ENCODE data around the gene MN1. TPM values are rescaled to one million over a fixed set of nuclear protein-coding genes. Genes with fewer than 3 reads are reported as not detected.

The MN1 gene
- total RNA-seq, 1 donor from 2014 or later, result 6.1 TPM

- intact Hi-C loops (cut with DNase I), result loop anchor here (5.0 kb wide), 1 partner anchor 34 kb away; no protein-coding TSS in a partner anchor
- TF ChIP-seq, protein P1, sequence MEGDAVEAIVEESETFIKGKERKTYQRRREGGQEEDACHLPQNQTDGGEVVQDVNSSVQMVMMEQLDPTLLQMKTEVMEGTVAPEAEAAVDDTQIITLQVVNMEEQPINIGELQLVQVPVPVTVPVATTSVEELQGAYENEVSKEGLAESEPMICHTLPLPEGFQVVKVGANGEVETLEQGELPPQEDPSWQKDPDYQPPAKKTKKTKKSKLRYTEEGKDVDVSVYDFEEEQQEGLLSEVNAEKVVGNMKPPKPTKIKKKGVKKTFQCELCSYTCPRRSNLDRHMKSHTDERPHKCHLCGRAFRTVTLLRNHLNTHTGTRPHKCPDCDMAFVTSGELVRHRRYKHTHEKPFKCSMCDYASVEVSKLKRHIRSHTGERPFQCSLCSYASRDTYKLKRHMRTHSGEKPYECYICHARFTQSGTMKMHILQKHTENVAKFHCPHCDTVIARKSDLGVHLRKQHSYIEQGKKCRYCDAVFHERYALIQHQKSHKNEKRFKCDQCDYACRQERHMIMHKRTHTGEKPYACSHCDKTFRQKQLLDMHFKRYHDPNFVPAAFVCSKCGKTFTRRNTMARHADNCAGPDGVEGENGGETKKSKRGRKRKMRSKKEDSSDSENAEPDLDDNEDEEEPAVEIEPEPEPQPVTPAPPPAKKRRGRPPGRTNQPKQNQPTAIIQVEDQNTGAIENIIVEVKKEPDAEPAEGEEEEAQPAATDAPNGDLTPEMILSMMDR (IDR thresholded peaks at IDR 0.05), result no peak
- no peak for TF ChIP-seq POLR2AphosphoS5 (IDR thresholded peaks at IDR 0.05; ENCODE audit: insufficient read depth in 1 of 2, low read depth in 1 of 2)
- no peak for TF ChIP-seq POLR2A (IDR thresholded peaks at IDR 0.05)
- Histone ChIP-seq H3K36me3 (no peaks in the 10 kb centered on the region), H3K9me3 (no peaks in the 10 kb centered on the region), H3K27me3 (no peaks in the 10 kb centered on the region), H3K27ac (no peak overlapping the region), H3K4me3 (no peak overlapping the region), H3K4me1 (no peaks in the 10 kb centered on the region)
- no peak for DNase-seq (ENCODE audit: extremely low spot score in 2 of 2)
Measured at GRCh38 chr22:27786291-27786932, 15.1 kb downstream of the MN1 start.

- H3K9me3 ChIP-seq, result no peaks in the 10 kb centered on the region
- H3K4me1 ChIP-seq, result no peaks in the 10 kb centered on the region
- H3K36me3 ChIP-seq, result no peaks in the 10 kb centered on the region
- peak overlapping the region; percentile 62 for H3K27ac ChIP-seq
- no peak overlapping the region for H3K4me3 ChIP-seq
- TF ChIP-seq POLR2AphosphoS5 (IDR thresholded peaks at IDR 0.05; ENCODE audit: insufficient read depth in 1 of 2, low read depth in 1 of 2), result no peak
- intact Hi-C loops (cut with DNase I), result loop anchor here (5.0 kb wide), 1 partner anchor 34 kb away; no protein-coding TSS in a partner anchor
- no peaks in the 10 kb centered on the region for H3K27me3 ChIP-seq
- DNase-seq (ENCODE audit: extremely low spot score in 2 of 2), result no peak
Measured at GRCh38 chr22:27785831-27786230, 15.7 kb downstream of the MN1 start.

DNA sequence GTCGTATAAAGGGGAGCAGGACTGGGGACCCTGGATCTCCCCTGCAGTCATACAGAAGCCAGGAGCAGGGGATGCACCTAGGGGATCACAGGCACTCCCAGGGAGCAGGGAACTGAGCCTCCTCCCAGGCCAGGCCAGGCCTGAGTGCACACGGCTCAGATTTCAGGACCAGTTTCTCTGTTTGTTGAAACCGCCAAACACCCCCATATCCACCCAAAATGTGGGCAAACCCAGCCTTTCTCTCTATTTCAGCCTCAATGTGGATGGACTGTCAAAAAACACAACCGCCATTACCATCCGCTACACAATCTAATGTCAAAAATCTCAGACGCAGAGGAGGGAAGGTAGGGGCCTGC is 17.5 kb downstream of the MN1 start:
- TF ChIP-seq POLR2A (IDR thresholded peaks at IDR 0.05) (no peak), POLR2AphosphoS5 (IDR thresholded peaks at IDR 0.05; ENCODE audit: insufficient read depth in 1 of 2, low read depth in 1 of 2) (no peak)
- TF ChIP-seq, protein P1 (IDR thresholded peaks at IDR 0.05), result no peak
- no peak for DNase-seq (ENCODE audit: extremely low spot score in 2 of 2)
- H3K9me3 ChIP-seq, result no peaks in the 10 kb centered on the region
- H3K4me3 ChIP-seq, result no peak overlapping the region
- no peaks in the 10 kb centered on the region for H3K27me3 ChIP-seq
- peak overlapping the region; percentile 56 for H3K27ac ChIP-seq
- H3K4me1 ChIP-seq, result no peaks in the 10 kb centered on the region
- H3K36me3 ChIP-seq, result no peaks in the 10 kb centered on the region
- intact Hi-C loops (cut with DNase I), result no loop called here

- Histone ChIP-seq H3K4me3 (no peak overlapping the region), H3K4me1 (peaks cover 5% of the 10 kb centered on the region), H3K27ac (peak overlapping the region; percentile 56), H3K27me3 (no peaks in the 10 kb centered on the region), H3K9me3 (no peaks in the 10 kb centered on the region), H3K36me3 (no peaks in the 10 kb centered on the region)
- no peak for DNase-seq (ENCODE audit: extremely low spot score in 2 of 2)
- intact Hi-C loops (cut with DNase I), result no loop called here
- TF ChIP-seq POLR2AphosphoS5 (IDR thresholded peaks at IDR 0.05; ENCODE audit: insufficient read depth in 1 of 2, low read depth in 1 of 2) (no peak), POLR2A (IDR thresholded peaks at IDR 0.05) (no peak)
- TF ChIP-seq, protein P1 (IDR thresholded peaks at IDR 0.05), result no peak
Measured at GRCh38 chr22:27783436-27784119, 18.0 kb downstream of the MN1 start.

DNA sequence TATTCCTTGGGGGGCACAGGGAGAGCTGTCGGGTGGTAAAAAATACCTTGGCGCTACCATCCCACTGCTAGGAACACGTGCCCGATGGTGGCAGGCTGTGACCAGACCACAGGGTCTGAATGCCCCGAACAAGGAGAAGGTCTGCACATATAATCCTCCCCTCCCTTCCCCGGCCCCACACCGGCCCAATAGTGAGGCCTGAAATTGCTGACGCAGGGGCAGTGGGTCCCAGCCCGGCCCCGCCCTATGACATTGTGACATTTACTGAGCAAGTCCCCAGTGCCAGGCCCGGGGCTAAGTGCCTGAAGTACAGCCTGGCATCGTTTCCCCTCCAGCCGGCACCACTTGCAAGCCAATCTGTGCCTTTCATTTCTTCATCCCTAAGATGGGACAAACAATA is 19.5 kb downstream of the MN1 start:
- H3K27me3 ChIP-seq, result no peaks in the 10 kb centered on the region
- H3K36me3 ChIP-seq, result no peaks in the 10 kb centered on the region
- DNase-seq (ENCODE audit: extremely low spot score in 2 of 2), result no peak
- intact Hi-C loops (cut with DNase I), result no loop called here
- H3K9me3 ChIP-seq, result no peaks in the 10 kb centered on the region
- H3K4me1 ChIP-seq, result peaks cover 11% of the 10 kb centered on the region
- H3K4me3 ChIP-seq, result no peak overlapping the region
- no peak overlapping the region for H3K27ac ChIP-seq
- TF ChIP-seq POLR2A (IDR thresholded peaks at IDR 0.05), result no peak
- TF ChIP-seq POLR2AphosphoS5 (IDR thresholded peaks at IDR 0.05; ENCODE audit: insufficient read depth in 1 of 2, low read depth in 1 of 2), result no peak
- TF ChIP-seq, protein P1 (IDR thresholded peaks at IDR 0.05), result no peak

All from vagina (tissue), 2 donors.